ENCODE measurements around the gene TBC1D22A.

TBC1D22A gene

DNA sequence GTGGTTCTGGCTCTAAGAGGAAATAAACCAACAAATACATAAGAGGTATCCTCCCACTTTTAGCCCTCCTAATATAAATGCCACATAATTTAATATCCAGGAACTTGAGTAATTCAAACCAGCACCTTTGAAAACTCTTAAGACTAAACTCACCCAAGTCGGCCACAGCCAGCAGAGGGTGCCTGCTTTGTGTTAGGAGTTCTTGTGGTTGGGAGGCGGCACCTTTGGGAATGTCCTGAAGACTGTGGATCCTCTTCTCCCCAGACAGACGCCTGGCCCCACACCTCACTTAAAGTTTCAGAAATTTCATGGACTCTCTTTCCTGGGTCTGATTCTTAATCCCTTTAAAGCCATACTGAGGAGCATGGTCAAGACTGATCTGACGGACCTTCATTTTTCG is 169.0 kb downstream of the TBC1D22A start:
- no peak for DNase-seq (ENCODE audit: low read depth in 1 of 2, low spot score in 1 of 2)

DNA sequence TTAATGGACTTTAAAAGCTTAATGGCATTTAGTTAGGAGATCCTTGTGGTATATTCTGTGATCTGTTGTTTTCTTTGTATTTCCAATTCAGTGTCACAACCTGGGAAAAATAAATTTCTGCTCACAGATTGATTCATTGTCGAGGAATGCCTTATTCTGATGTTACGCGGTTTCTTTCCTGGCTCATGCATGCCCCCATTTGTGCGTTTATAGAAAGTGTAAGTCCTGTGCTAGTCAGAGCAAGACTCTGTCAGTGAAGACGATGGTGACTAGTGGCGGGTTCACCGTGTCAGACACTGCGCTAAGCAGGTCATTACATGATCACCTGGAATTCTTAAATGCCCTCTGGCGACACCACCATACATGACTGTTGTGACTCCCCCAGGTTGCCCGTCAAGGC is 169.4 kb downstream of the TBC1D22A start:
- DNase-seq (ENCODE audit: low read depth in 1 of 2, low spot score in 1 of 2), result no peak

DNA sequence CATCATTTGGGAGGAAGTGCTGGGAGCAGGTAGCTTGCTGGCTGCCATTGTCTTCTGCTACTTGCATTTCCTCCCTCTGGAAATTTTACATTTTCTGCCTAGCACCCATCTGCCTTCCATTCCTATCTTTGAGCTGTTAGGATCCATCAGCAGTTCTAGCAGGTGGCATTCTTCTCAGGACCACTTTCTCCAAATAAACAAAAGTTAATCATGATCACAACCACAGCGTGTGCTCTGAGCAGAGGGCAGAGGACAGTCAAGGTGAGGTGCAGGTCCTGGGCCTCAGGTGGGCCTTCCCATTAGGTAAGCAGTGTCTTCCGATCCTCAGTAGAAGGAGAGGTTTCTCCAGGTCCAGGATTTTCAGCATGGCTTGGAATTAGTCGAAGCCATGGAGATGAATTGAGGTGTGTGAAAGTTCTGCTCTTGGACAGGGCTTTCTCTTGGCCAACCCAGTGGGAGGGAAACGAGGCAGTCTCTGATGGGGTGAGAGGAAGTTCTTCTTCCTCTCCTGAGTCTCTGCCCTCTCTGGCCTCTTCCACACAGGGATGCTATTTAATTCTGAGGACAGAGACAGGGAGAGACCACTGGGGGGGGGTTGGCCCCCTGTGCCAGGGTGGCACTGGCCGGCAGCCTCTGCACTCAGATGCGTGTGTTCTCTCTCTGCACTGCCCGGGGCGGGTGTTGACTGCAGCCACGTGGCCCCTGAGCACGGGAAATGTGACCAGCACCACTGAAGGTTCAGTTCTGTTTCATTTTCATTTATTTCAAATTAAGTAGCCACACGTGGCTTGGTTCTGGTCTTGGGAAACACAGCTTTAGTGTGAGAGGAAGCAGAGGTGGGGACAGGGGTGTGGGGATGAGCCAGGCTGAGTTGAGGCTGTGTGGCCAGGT is 170.8 kb downstream of the TBC1D22A start:
- DNase-seq (ENCODE audit: low read depth in 1 of 2, low spot score in 1 of 2), result no peak

DNA sequence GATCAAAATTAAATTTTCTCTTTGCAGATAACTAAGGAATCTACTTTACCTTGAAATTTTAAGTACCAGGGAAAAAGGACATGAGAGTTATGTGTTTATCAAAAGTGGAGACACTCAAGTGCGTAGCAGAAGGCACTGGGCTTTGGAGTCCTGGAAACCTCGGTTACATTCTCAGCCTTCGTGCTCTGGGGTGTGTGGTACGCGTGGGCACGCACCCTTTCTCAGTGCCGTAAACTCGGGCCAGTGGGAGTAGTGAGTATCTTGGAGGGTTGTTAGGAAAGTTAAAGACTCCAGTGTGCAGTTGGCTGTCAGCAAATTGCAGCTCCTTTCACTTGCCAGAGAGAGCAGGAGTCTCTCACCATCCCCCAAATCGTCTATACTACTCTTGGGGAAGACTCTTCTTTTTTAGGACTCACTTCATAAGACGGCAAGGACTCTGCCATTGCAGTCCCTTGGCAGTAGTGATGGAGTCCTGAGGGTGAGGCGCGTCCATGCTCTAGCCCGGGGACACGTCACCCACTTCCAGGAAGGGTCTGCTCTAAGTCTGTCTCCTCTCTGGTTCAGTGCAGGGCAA is 171.8 kb downstream of the TBC1D22A start:
- DNase-seq (ENCODE audit: low read depth in 1 of 2, low spot score in 1 of 2), result no peak

DNA sequence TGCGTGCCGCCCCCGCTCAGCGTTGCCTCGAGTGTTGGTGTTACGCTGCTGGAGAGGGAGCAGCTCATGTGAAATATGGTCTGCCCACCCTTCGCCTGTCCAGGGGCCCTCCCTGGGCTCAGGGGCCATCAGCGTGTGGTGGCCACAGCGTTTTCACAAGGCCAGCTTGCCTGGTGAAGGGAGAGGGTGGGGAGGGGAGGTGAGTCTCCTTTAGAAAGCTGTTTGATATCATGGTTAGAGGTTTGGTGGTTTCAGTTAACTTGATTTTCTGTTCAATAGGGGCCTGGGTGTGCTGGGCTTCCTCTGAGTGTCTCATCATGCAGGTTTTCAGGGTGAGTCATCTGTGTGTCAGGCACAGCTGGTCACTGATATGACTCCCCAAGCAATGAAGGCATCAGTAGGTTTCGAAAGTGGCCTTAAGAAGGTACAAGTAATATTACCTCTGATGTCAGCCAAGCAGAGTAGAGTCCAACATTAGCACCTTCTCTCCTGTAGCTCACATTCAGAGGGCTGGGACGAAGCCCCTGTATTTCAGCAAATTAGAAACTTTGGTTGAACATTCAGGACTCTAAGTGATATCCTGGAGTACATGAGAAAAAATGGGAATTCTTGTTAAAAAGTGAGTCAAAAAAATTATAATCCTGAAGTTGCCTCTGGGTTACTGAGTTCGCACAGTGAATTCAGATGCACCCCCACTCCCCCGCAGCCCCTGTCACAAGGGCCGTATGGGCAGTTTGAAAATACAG is 172.5 kb downstream of the TBC1D22A start:
- DNase-seq (ENCODE audit: low read depth in 1 of 2, low spot score in 1 of 2), result no peak

DNA sequence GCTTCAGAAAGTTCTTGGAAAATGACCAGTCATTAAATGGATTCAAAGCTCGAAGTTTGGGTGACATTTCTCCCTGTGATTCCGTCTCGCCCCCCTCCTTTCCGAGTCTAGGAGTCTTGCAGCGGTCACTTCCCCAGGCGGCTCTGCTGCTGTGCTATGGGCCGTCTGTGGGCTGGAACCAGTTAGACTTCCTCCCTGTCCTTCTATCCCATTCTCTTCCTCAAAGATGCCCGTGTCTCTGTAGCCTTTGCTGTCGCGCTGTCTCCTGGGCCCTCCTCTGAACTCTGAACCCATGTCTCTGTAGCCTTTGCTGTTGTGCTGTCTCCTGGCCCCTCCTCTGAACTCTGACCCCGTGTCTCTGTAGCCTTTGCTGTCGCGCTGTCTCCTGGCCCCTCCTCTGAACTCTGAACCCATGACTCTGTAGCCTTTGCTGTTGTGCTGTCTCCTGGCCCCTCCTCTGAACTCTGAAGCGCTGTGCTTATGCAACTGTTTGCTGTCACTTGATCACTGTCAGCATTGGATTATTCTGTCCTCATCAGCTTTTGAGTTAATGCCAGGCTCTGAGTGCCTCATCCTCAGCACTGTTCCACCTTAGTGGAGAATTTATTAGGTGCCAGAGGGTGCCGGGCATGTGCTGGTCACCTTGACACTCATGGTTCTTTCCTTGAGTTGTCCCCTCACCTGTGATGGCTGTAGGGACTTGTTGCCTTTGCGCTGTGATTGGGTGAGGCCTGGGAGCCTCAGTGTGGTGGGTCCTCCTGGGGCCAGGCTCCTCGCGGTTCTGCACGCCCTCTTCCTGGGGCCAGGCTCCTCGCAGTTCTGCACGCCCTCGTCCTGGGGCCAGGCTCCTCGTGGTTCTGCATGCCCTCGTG is 173.3 kb downstream of the TBC1D22A start:
- no peak for DNase-seq (ENCODE audit: low read depth in 1 of 2, low spot score in 1 of 2)

DNA sequence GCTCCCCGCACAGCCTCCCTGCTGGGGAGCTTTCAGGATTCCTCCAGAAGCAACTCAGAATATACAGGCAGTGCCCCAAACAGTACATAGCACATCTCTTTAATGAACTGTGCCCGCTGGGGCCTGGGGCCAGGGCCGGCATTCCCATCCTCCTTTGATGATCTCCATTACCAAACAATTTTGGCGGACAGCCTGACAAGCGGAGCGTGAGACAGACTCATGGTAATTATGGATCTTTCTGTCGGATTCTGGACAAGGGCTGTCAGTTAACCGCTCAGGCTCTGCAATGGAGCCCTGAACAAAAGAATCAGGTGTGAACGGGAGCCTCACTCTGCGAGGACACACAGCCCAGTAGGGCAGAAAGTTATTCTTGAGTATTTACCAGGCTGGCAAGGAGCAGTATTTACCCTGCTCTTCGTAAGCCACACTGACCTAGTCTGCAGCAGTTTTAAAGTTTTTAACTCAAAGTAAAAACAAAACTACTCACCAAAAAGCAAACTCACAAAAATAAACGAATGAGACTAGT is 174.0 kb downstream of the TBC1D22A start:
- DNase-seq (ENCODE audit: low read depth in 1 of 2, low spot score in 1 of 2), result no peak

DNA sequence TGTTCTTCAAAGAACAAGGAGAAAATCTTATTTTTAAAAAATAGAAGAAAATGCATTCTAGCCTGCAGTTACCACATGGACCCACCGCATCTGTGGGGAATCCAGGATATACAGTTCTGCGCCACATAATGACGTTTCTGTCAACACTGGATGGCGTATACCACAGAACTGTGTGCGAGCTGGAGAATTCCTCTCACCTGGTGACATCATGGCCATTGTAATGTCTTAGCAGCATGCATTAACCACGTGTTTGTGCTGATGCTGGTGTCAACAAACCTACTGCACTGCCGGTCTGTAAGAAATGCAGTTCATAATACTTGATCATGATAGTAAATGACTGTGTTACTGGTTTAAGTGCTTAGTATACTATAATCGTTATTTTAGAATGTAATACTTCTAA is 174.7 kb downstream of the TBC1D22A start:
- DNase-seq (ENCODE audit: low read depth in 1 of 2, low spot score in 1 of 2), result no peak

DNA sequence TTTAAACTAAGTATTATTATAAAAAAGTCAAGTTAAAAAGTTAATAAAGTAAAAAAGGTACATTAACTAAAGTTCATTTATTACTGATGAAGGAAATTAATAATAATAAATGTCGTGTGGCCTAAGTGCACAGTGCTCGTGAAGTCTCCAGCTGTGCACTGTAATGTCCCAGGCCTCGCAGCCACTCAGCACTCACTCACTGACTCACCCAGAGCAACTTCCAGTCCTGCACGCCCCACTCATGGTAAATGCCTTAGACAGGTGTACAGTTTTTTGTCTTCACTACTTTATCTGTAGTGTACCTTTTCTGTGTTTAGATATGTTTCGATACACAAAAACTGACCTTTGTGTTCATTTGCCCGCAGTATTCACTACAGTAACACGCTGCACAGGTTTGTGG is 175.5 kb downstream of the TBC1D22A start:
- no peak for DNase-seq (ENCODE audit: low read depth in 1 of 2, low spot score in 1 of 2)

DNA sequence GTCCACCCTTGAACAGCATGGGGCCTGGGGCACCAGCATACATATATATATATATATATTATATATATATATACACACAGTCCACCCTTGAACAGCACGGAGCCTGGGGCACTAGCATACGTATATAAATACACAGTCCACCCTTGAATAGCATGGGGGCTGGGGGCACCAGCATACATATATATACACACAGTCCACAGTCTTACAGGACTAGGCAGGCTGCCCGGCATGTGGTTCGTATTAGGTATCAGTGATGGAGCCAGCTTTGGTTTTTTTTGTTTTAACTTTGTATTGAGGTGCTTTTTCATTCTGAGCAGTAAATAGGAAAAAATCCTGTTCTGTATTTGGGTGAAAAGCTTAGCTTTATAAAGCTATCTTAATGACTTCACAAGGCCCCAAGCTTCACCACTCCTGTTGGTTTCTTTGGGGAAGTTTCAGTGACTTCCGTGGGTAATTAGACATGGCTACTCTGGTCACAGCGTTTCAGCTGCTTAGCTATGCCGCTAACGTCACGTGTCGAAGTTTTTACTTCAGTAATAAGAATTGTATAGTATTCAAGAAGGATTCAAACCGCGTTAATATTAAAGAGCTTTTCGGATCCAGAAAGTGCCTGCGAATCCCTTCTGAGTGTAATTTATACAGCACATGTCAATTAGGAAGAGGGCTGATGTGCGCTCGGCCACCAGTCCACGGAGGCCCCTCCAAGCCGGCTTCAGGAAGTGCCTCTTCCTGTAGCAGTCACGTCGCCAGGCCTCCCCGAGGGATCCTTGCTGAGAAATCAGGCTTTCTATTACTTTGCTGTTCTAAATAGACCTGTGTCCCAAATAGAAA is 179.7 kb downstream of the TBC1D22A start:
- no peak for DNase-seq (ENCODE audit: low read depth in 1 of 2, low spot score in 1 of 2)

DNA sequence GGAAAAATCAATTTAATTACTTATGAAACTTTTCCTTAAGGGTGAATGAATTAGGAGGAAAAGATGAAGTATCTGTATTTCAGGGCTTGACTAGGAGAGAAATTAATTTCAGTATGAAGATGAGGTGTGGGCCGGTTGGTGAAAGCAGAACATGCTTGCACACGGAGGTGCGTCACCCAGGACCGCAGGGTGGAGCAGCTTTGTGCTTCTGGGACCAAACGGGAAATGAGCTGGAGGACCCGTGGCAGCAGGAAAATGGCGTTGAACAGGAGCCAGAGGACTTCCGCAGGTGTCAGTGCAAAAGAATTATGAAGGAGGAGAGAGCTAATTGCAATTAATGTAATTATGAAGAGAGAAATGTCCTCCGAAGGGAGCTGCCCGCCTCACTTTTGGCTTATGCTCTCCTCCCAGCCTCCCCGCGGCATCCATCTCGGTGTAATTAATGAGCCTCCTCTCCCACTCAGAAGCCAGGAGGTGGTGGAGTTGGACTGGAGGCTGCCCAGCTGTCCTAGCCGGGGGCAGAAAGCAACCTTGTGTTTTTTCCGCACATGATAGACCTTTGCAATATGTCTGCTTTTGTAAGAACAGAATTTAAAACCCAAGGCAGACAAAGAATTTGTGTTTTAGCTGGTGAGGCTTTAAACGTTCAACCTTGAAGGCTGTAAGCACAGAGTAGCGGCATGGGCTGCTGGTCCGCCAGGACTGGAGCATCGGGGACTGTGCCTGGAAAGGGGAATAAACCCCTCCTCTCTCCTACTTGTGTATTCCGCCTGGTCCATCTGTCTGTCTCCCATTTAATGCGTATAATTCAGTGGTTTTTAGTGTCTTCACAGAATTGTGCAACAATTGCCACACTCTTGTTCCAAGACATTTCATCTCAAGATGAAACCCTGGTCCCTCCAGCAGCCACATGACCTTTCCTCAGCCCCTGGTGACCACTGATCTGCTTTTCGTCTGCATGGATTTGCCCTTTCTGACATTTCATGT is 180.6 kb downstream of the TBC1D22A start:
- DNase-seq (ENCODE audit: low read depth in 1 of 2, low spot score in 1 of 2), result no peak

DNA sequence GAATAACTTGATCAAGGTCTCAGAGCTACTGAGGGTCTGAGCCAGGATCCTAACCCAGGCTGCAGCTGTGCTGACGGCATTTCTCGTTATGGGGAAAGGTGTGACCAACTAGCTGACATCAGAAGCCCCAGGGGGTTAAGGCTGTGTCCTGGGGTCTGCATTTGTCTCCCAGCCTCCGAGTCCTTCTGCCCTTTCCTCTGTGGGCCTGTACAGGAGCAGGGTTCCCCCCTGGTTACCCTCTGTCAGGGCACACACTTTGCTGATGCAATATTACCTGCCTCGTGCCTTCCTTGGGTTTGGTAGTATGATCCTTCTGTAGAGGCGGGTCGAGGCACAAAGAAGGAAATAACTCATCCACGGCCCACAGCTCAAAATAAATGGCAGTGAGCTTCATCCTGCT is 183.0 kb downstream of the TBC1D22A start:
- no peak for DNase-seq (ENCODE audit: low read depth in 1 of 2, low spot score in 1 of 2)

DNA sequence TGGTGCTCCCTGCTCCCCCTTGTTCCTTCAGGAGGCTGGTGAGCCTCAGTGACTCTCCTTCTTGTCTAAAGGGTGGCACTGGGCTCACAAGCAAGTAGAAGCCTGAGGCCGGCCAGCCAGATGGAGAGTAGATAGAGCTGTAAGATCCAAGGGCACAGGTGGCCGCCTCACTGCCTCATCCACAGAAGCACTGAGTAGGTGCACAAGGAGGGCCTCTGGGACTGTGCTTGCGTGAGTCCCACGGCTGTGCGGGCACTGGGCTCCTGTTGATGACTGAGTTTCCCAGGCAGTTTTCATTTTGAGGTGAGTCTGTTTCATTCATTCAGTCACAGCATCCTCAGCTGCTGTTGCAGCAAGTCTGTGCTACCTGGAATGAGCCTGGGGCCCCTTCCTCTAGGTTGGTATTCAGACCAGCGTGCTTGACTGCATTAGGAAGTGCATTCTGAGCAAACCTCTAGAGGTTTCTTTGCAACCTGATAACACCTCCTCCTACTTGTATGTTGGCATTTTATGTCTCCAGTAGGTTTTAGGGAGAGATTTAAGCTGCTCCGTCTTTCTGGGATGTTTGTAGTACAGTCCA is 184.0 kb downstream of the TBC1D22A start:
- no peak for DNase-seq (ENCODE audit: low read depth in 1 of 2, low spot score in 1 of 2)

DNA sequence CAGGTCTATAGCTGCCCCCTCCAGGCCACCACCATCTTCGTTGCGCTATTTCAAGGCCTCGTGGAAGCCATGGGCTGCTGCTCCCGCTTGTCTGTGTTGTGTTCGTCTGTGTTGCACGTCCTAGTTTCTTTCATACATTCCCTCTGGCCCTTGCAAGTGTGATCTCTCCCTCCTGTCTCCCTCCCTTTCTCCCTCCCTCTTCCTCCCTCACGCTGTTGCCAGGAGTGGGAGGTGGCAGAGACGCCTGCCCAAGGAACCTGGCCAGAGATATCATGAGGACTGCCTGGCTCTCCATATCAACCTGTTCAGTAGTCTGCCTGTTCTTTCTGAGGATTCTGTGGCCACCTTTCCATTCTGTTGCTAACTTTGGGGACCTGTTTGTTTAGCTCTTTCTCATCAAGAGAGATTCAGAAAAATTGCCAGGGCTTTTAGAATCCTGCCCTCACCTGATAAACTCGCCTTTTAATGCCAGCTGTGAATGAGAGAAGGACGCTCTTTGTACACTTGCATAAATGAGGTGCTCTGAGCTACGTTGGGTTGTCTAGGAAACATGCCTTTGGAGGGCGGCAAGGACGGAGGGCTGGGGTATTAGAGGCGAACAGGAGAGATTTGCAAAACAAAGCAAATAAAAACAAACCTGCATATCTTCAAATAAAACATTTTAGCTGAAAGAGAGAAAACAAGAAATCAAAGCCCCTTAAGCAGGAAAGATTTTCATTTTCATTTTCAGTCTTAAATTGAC is 185.2 kb downstream of the TBC1D22A start:
- no peak for DNase-seq (ENCODE audit: low read depth in 1 of 2, low spot score in 1 of 2)

DNA sequence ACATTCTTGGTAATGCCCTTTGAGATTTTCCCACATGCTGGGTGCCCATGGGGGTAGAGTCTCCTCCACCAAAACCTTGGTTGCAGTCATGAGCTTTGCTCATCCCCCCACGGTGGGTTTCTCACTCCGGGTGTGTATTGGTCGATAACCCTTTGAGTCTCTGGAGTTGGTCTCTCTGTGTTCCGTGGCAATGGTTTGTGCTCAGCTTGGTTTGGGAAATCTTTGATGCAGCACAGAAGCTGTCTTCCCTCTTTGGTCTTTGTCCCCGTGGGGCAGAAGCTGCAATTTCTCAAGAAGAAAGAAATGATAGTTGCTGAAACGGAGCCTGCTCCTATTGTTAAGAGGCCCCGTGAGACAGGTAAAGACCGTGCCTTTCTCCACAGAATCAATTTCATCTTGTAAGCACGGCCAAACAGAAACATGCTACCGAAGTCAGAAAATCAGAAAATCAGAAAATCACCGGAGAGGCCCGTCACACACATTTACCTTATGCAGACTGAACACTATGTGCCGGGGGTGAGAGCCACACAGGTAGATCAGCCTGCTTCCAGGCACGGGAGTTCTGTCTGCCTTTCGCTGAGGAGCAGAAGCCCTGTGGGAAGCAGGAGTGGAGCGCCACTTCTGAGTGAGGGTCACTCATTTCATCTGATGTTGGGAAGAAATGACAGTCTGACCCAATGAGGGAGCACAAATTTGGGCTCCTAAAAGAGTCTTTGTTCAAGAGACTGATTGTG is 186.1 kb downstream of the TBC1D22A start:
- no peak for DNase-seq (ENCODE audit: low read depth in 1 of 2, low spot score in 1 of 2)

DNA sequence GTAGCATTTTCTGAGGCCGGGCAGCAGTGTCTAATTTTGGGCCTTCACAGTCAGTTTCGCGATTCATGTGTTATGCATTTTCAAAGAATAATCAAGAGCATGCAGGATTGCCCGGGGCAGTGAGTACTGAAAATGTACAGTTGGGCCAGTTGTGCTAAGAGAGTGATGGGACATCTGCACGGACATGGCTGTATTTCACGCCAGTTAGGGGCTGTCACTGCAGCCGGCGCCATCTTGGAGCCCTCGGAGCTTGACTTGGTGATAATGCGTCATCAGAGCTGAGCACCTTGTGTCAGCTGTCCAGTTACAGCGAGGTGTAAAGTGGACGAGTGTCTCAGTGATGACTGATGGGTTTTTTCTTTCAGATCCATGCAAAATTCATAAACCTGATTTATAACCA is 188.9 kb downstream of the TBC1D22A start:
- DNase-seq (ENCODE audit: low read depth in 1 of 2, low spot score in 1 of 2), result no peak

DNA sequence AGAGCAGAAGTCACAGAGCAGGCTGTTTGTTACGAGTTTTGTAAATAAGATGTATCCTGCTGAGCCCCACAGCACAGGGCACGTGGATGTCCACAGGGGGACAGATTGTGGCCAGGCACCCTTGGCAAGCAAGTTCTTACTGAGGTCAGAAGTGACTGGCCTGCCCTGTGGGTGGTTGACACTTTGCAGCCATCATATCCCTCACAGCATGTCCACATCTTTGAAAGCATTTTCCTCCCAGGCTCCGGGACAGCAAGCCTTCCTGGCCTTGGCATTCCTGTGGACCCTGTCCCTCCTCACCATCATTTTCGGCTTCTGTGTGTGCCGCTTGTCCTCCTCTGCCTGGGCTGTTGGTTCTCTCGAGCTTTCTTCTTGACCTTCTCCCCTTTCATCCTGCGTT is 189.5 kb downstream of the TBC1D22A start:
- no peak for DNase-seq (ENCODE audit: low read depth in 1 of 2, low spot score in 1 of 2)
